Measurements from ENCODE around the gene MFSD6L. TPM values are rescaled to one million over a fixed set of nuclear protein-coding genes. Genes with fewer than 3 reads are reported as not detected.

MFSD6L gene
- total RNA-seq, 2 experiments from 2014 or later, result not detected

- Mint-ChIP-seq H3K4me1 (ENCODE audit: low read depth) (peaks cover 5% of the 10 kb centered on the region), H3K27me3 (ENCODE audit: low read depth) (no peaks in the 10 kb centered on the region), H3K9me3 (peaks cover 5% of the 10 kb centered on the region), H3K36me3 (ENCODE audit: low read depth) (no peaks in the 10 kb centered on the region), H3K27ac (no peak overlapping the region), H3K4me3 (no peak overlapping the region)
- no peak for DNase-seq
- CTCF ChIA-PET, result interaction anchor here (0.6 to 1.5 kb wide), 2 partner anchors 10 to 249 kb away, joined by 3 to 7 read pairs; no protein-coding TSS in a partner anchor
- intact Hi-C loops (cut with micrococcal nuclease), result loop anchor here (5.0 kb wide), 2 partner anchors 38 to 177 kb away; no protein-coding TSS in a partner anchor
Observed at GRCh38 chr17:8749616-8750015, 49.5 kb downstream of the MFSD6L start.

GRCh38 chr17:8747742-8748141 lies 51.4 kb downstream of the MFSD6L start:
- intact Hi-C loops (cut with micrococcal nuclease), result loop anchor here (2.0 to 5.0 kb wide), 2 partner anchors 147 to 175 kb away; no protein-coding TSS in a partner anchor
- H3K9me3 Mint-ChIP-seq, result peaks cover 5% of the 10 kb centered on the region
- no peaks in the 10 kb centered on the region for H3K36me3 Mint-ChIP-seq (ENCODE audit: low read depth)
- CTCF ChIA-PET, result interaction anchor here (0.6 to 3.3 kb wide), 3 partner anchors 90 to 364 kb away, joined by 3 to 16 read pairs (median 4); no protein-coding TSS in a partner anchor
- no peak overlapping the region for H3K4me3 Mint-ChIP-seq
- no peak for DNase-seq
- no peaks in the 10 kb centered on the region for H3K27me3 Mint-ChIP-seq (ENCODE audit: low read depth)
- no peak overlapping the region for H3K27ac Mint-ChIP-seq
- peaks cover 5% of the 10 kb centered on the region for H3K4me1 Mint-ChIP-seq (ENCODE audit: low read depth)

Other genes with a start within 250 kb of the MFSD6L start
- gene MYH10, start 168.6 kb downstream of the MFSD6L start, total RNA-seq, result 10 to 100 TPM; 13.1 to 13.4 TPM
- gene CCDC42, start 54.5 kb downstream of the MFSD6L start, total RNA-seq, result not detected
- not detected for gene SPDYE4, start 40.8 kb downstream of the MFSD6L start, total RNA-seq
- gene PIK3R6, start 68.3 kb upstream of the MFSD6L start, total RNA-seq, result under 1 TPM; 0.12 to 0.22 TPM
- 10 to 100 TPM; 15.9 to 18.1 TPM for gene PIK3R5, start 166.3 kb upstream of the MFSD6L start, total RNA-seq
- under 1 TPM; 0.31 to 0.47 TPM for gene NTN1, start 222.1 kb upstream of the MFSD6L start, total RNA-seq

All from activated naive CD4-positive, alpha-beta T cell treated with anti-CD3 and anti-CD28 coated beads for 36 hours (primary cell).